GM12892 (cell line): ENCODE measurements around the gene RBBP5.

Experiments
- POLR2A ChIP-seq: IDR thresholded peaks from 2 replicates; pipeline ENCODE4 v1.6.1; 2011; ENCODE audit warnings: low read depth, low read length, control low read depth
- POLR2AphosphoS5 ChIP-seq: IDR thresholded peaks from 2 replicates; pipeline ENCODE4 v1.6.1; 2011; ENCODE audit warnings: low read depth, low read length, control low read depth
- TAF1 ChIP-seq: IDR thresholded peaks from 2 replicates; pipeline ENCODE4 v1.6.1; 2011; ENCODE audit warnings: low read depth, mild to moderate bottlenecking, control low read depth, low read length, borderline replicate concordance

DNA sequence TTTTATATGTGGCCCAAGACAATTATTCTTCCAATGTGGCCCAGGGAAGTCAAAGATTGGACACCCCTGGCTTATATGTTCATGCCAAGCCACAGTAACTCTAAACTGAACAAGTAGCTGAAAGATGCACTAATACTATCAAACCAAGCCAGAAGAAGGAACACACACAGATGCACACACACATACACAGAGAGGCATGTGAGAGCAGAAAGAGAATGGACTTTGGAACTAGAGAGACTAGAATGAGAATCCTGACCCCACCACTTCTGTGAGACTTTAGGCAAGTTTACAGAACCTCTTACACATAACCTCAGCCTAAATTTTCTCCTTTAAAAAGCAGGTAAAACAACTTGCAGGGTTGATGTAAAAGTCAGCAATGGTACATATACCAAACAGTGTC is 26.4 kb downstream of the RBBP5 start:
- no peak for TF ChIP-seq TAF1
- TF ChIP-seq POLR2AphosphoS5 = no peak
- no peak for TF ChIP-seq POLR2A
